ENCODE results near the gene DIP2C.
A peak's percentile ranks its signal among the peaks of the same experiment; 100 is the strongest.
"Not testable (repeated sequence)": the region's sequence is repeated elsewhere in the genome, so short reads cannot be mapped to it uniquely, and the experiment has no call there.

The DIP2C gene

GRCh38 chr10:338171-339037 lies 351.1 kb downstream of the DIP2C start:
- no peak for DNase-seq

DNA sequence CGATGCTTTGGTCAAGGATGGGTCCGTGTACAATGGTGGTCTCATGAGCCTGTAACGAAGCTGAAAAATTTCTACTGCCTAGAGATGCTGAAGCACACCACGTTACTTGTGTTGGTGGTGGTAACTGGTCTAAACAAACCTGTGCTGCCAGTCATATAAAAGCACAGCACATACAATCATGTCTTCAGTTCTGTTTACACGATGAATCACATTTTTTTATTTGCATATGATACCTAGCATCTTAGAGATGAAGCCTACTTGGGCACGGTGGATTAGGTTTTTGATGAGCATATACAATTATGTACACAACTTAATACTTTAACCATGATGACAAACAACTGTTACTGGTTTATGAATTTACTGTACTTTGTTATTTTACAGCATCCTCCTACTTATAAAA lies 353.2 kb downstream of the DIP2C start:
- DNase-seq: no peak

- DNase-seq: peak; percentile 4
Observed at GRCh38 chr10:335151-335800, 354.2 kb downstream of the DIP2C start.

- no peak for DNase-seq
Observed at GRCh38 chr10:331186-331585, 358.3 kb downstream of the DIP2C start.

DNA sequence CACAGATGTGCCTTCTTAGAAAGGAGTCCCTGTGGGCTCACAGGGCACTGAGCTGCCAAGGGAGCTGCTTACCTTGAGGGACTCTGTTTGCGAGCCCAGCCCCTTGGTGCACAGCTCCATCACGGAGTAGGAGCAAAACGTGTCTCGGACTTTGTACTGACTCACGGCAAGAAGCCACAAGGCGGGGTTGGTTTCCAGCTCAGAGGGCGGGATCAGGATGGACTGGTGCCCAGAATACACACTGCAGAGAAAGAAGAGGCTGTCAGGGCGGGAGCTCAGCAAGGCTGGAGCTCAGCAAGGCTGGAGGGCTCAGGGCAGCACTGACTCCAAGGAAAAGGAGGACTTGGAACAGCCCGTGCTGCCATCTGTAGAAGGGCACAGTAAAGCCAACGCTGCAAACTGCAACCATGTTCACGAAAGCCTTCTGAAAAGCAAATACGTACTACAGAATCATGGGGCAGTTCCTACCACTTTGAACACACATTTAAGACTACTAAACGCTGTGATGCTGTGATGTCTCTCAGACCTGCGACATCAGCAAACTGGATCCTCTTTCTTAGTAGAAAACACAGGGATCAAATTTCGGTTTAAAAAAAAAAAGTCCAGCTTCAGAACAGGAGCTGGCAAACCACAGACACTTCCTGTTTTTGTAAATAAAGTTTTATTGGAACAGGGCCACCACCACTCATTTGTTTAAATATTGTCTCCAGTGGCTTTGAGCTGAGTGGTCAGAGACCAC lies 359.9 kb downstream of the DIP2C start:
- DNase-seq: peak; percentile 95

DNA sequence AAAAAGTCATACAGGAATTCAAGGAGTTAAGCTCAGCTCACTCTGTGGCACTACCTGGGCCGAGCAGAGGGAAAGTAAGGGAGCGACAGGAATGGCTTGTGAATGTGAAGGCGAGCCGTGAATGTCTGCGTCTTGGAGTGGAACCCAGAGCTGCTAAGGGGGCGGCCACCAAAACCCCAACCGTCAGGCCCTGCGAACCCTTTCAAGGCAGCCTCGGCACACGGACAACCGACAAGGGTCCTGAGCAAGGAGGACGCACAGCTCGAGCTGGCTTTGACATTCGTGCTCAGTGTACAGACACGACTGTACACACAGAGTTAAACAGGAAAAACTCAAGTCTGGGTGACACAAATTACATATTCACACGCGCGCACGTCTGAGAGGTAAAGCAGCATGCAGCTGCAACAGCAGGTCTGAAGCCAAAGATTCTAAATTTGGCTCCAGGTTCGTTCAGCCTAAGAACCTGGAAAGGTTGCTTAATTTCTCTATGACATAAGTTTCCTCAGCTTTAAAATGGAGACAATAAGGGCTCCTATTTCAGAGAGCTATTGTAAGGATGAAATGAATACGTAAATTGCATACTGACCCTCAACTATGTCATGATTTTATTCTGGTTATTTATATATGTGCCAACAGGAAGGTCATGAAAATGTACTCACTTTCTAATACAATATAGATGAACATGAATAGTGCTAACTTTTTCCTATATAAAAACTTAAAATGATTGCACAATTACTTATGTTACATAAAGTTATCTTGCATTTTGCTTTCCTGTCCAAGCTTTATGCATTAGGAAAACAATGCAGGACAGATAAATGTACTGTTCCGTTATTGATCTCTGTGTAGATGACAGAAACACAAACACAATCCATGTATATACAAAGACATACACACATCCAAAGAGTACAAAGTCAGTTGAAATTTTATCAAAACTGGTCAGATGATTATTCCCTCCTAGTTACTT lies 361.3 kb downstream of the DIP2C start:
- no peak for DNase-seq

DNA sequence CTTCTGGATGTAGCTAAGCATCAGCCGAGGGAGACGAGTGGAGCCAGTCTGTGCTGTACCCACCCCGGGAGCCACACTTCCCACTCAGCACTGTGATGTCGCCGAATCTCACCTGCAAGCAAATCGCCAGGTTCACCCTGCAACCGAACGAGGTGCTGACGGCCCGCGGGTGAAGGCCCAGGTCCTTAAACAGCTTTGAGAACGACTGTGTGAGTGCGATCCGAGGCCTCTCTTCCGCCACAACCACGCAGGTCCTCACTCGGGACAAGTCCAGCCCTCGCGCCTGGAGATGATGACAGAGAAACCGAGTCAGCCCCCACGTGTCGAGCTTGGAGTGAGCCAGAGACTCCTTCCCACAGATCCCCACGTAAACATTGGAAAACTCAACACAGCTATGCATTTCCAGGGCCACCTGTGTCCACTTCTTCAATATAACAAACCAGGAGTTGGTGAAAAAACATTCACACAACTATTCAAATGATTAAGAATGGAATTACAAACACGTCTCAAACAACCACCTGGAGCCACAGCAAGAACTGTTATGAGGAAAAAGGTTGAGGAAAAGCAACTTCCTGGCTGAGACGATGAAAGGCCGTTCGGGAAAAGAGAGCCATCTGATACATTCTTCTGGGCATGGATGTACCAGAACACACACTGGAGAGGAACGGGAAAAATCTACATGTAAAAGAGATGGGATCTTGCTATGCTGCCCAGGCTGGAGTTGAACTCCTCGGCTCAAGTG lies 362.4 kb downstream of the DIP2C start:
- no peak for DNase-seq

- DNase-seq: peak; percentile 23
Observed at GRCh38 chr10:326350-326749, 363.1 kb downstream of the DIP2C start.

DNA sequence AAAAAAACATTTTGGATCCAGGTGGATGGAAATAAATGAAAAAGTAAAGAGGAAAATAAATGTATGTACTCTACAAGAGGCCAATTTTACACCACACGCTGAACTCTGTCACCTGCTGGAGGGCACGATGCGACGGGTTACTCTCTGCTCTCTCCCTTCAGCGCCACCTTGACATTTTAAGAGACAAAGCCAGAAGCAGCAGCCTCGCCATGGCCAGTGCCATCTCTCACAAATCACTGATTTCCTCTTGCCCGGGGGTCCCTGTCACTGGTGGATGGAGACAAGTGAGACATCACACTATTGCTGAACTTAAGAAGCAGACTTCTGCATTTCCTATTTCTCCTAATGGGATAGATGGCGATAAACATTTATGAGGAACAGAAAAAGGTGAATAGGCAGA lies 364.2 kb downstream of the DIP2C start:
- no peak for DNase-seq

- DNase-seq: no peak
Observed at GRCh38 chr10:324593-324992, 364.9 kb downstream of the DIP2C start.

- peak; percentile 97 for DNase-seq
Observed at GRCh38 chr10:323651-324293, 365.7 kb downstream of the DIP2C start.

GRCh38 chr10:323046-323445 lies 366.4 kb downstream of the DIP2C start:
- DNase-seq: not testable (repeated sequence)

- no peak for DNase-seq
Observed at GRCh38 chr10:320771-321170, 368.7 kb downstream of the DIP2C start.

DNA sequence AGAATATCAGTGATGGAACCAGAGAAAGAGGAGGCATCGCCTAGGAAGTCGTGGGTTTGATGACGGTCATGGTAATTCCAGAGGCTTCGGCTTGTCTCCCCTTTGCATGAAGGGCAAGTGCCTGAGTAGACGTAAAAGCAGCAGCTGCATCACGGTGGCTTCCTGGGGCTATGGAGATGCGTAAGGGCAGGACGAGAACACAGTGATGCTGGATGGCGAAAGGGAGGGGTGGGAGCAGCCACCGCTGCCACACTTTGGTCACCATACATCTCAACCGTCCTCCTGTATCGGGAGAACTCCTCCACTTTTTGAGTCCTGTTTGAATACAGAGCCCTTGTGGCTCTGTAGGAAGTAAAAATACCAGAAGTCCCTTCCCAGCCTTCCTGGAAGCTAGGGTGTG lies 371.5 kb downstream of the DIP2C start:
- no peak for DNase-seq

DNA sequence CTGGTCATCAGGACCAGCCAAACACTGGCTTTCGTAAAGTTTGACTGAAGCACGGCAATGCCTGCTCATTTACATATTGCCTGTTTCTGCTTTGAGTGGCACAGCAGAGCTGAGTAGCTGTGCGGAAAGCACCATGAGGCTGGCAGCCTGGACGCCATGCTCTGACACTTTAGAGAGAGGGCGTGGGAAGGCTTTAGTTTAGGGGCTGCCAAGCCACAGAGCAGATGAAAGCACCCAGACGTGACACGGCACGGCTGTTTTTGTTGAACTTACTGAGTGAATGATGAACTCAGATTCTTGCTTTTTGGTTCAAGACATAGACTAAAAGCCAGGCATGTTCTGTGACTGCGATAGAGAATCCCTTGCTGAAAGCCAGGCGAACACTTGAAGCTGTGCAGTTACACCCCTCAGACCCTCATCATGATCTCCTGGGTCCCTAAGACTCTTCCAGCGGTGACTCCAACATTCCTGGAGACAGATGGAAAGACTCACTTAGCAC lies 372.1 kb downstream of the DIP2C start:
- peak; percentile 38 for DNase-seq

- DNase-seq: no peak
Observed at GRCh38 chr10:316390-316789, 373.1 kb downstream of the DIP2C start.

GRCh38 chr10:314871-315270 lies 374.6 kb downstream of the DIP2C start:
- DNase-seq: peak; percentile 63

DNA sequence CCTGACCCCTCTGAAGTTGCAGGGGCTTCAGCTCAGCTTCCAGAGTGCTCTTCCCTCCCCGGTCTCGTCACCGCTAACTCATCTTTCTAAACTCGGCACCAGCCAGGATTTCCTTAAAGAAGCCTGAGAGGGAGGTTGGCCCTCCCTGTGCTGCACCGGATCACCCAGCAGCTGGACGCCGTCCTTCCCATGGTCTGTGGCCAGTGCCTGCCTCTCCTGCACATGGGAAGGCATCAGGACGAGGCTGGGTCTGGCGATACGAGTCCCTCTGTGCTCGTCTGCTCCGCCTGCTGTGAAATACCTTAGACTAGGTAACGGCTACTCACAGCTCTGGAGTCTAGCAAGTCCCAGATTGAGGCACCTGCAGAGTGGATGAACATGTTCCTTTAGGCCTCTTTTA lies 375.1 kb downstream of the DIP2C start:
- no peak for DNase-seq

DNA sequence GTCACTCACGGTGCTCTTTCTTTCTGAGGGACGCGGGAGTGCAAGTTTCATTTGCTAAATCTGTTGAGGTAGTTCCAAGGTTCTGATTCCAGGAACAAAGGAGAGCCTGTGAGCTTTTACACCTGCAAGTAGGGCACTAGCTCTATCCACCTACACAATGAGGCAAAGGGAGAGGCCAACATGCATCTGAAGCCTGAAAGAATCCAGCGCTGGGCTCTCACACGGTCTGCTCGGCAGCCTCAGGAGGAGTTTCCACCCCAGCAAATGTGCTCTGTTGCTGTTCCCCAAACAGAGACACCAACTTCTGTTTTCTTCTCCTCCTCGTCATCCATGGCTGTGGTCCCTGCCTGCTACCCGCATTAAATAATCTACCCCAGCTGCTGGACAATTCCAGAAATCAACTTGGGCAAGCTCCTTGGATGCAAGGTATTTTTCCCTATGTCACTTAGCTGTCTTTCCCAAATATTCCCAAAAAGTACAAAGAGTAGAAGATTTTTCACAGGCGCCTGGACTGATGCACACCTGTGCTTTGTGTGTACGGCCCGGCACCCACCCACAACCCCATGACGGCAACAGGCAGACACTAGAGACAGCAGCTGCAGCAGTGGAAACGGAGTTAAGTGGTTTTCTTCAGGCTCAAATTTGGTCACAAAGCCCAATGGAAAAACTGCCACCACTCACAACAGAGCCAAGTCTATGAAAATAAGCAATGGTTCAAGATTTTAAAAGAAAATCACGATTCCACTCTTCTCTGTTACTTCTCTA lies 377.4 kb downstream of the DIP2C start:
- no peak for DNase-seq

DNA sequence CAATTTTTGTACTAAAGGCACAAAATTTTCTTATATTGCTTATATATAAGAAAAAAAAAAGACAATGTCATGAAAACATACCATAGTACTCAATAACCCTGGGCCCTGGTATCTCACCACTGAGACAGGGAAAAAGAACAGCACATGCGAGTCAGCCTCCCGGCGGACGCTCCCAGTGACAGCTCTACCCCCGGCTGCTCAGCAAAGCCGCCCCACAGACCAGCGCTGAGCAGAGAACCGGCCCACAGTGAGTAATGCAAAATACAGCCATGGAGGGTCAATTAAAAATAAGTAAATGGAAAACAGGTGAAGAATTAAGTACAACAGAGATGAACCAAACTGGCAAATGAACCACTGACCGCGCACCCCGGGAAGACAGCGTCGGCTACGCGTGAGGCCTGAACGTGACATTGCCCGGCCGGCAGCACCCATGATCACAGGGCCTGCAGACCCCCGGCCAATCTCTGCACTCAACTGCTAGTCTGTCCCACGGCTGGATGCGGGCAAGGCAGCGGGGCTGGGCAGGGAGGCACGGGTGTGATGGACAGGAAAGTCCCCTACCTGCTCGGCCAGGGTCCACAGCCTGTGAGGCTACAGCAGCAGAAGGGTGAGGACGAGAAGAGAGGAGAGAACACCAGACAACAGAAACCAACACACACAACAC lies 378.4 kb downstream of the DIP2C start:
- peak; percentile 76 for DNase-seq
